CD4-positive, alpha-beta T cell (primary cell): ENCODE data around the gene SLC2A9. TPM values are rescaled to one million over a fixed set of nuclear protein-coding genes. Genes with fewer than 3 reads are reported as not detected.

Source experiments
- ATAC-seq: fragments of 200-7000 bp; cut with Tn5 transposase; one replicate; pipeline ENCODE4 v1.10.0; 2022; ENCODE audit warnings: mild to moderate bottlenecking; ENCODE audit not compliant: poor library complexity
- CTCF ChIA-PET: fragments of 350-600 bp; sonication (Branson Sonifier 250); formaldehyde crosslinking; loops from one replicate; lab custom pipeline; 2021; ENCODE audit warnings: antibody characterized with exemption, inconsistent platforms; lab: Charles Lee
- POLR2A ChIA-PET: fragments of 350-600 bp; sonication (Branson Sonifier 250); formaldehyde crosslinking; loops from one replicate; lab custom pipeline; 2021; ENCODE audit warnings: antibody characterized with exemption, inconsistent platforms; lab: Charles Lee
- DNase-seq, 14 experiments: peaks; one replicate each; pipeline ENCODE4 v3.0.0-alpha.2; 2013 to 2020; ENCODE audit warnings: mixed read lengths in 2 of 14
- H3K27ac ChIP-seq, 2 donors: one replicate each; pipeline versions ENCODE4 v1.5.1 to v1.7.0; 2013; ENCODE audit warnings: low read length in 2 of 2, low read depth in 1 of 2, mild to moderate bottlenecking in 1 of 2
- H3K27me3 ChIP-seq, 2 experiments: 1 replicate in 1 of 2; 2 replicates in 1 of 2; pipeline versions ENCODE4 v1.6.1 to v1.7.0; 2013; ENCODE audit warnings: low read length in 2 of 2, control low read depth in 1 of 2, mild to moderate bottlenecking in 1 of 2, moderate library complexity in 1 of 2; ENCODE audit not compliant: insufficient read depth in 2 of 2, control insufficient read depth in 1 of 2
- H3K36me3 ChIP-seq: one replicate; pipeline ENCODE4 v1.6.1; 2013; ENCODE audit warnings: low read length, control low read depth; ENCODE audit not compliant: insufficient read depth
- H3K4me1 ChIP-seq: one replicate; pipeline ENCODE4 v1.6.1; 2013; ENCODE audit warnings: low read length, control low read depth; ENCODE audit not compliant: insufficient read depth
- H3K4me3 ChIP-seq: one replicate; pipeline ENCODE4 v1.5.1; 2013; ENCODE audit warnings: mild to moderate bottlenecking, low read length, moderate library complexity
- H3K9me3 ChIP-seq, 2 experiments: 1 replicate in 1 of 2; 2 replicates in 1 of 2; pipeline versions ENCODE4 v1.6.1 to v1.7.0; 2013; ENCODE audit warnings: low read length in 2 of 2, mild to moderate bottlenecking in 2 of 2, control low read depth in 1 of 2, moderate library complexity in 1 of 2; ENCODE audit not compliant: control insufficient read depth in 1 of 2, insufficient read depth in 1 of 2
- H3K27ac Mint-ChIP-seq: one replicate; pipeline ENCODE4 v1.8.0; 2020; ENCODE audit warnings: mixed read lengths
- H3K27me3 Mint-ChIP-seq: one replicate; pipeline ENCODE4 v1.8.0; 2021; ENCODE audit warnings: mixed read lengths
- H3K36me3 Mint-ChIP-seq: one replicate; pipeline ENCODE4 v1.8.0; 2021; ENCODE audit warnings: low read depth, mixed read lengths
- H3K4me1 Mint-ChIP-seq: one replicate; pipeline ENCODE4 v1.8.0; 2021; ENCODE audit warnings: low read depth, mixed read lengths
- H3K4me3 Mint-ChIP-seq: one replicate; pipeline ENCODE4 v1.8.0; 2020; ENCODE audit warnings: mild to moderate bottlenecking, mixed read lengths
- H3K9me3 Mint-ChIP-seq: one replicate; pipeline ENCODE4 v1.8.0; 2020; ENCODE audit warnings: mixed read lengths
- intact Hi-C, 2 experiments: fragments of 100-400 bp; cut with DNase I in 1 of 2; cut with micrococcal nuclease in 1 of 2; formaldehyde crosslinking; loops; one replicate each; pipeline versions ENCODE4 v1.15.1 to v1.9.0; 2023 to 2025; cut with DNase I, micrococcal nuclease
- total RNA-seq, 174 experiments: library from RNA in 2 of 174; stranded (reverse) in 2 of 174; gene quantifications; one replicate each; pipeline ENCODE4 v1.2.3 and lab custom pipeline; 2021 to 2026
- TF ChIP-seq, protein P1 (sequence below): fragments of 200-600 bp; IDR thresholded peaks from one replicate; pipeline ENCODE4 v1.8.0; 2022; ENCODE audit warnings: antibody characterized with exemption, mild to moderate bottlenecking

The SLC2A9 gene
- total RNA-seq, 2 experiments from 2014 or later, result 2.2 to 3.6 TPM

DNA sequence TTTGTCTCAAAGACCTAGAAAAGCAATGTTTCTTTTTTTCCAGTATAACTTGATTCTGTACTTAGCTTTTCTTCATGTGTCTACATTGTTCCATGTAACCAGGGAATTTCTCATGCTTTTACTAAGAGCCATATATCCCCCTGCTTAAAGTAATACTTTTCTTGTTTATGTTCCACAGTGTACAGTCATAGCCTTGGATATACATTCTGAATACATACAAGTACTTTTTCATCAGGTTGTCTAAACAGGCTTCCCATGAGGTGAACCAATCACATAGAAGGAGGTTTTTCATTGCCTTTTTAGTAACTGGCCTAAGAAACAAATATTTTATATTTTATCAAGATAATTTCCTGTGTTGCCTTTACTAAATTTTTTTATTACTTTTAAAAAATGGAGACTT is 52.8 kb downstream of the SLC2A9 start:
- no peaks in the 10 kb centered on the region for H3K27me3 ChIP-seq
- TF ChIP-seq, protein P1, sequence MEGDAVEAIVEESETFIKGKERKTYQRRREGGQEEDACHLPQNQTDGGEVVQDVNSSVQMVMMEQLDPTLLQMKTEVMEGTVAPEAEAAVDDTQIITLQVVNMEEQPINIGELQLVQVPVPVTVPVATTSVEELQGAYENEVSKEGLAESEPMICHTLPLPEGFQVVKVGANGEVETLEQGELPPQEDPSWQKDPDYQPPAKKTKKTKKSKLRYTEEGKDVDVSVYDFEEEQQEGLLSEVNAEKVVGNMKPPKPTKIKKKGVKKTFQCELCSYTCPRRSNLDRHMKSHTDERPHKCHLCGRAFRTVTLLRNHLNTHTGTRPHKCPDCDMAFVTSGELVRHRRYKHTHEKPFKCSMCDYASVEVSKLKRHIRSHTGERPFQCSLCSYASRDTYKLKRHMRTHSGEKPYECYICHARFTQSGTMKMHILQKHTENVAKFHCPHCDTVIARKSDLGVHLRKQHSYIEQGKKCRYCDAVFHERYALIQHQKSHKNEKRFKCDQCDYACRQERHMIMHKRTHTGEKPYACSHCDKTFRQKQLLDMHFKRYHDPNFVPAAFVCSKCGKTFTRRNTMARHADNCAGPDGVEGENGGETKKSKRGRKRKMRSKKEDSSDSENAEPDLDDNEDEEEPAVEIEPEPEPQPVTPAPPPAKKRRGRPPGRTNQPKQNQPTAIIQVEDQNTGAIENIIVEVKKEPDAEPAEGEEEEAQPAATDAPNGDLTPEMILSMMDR, result no peak
- Mint-ChIP-seq H3K27me3 (no peaks in the 10 kb centered on the region), H3K4me3 (no peak overlapping the region), H3K27ac (no peak overlapping the region), H3K36me3 (peaks cover 6% of the 10 kb centered on the region), H3K4me1 (no peaks in the 10 kb centered on the region), H3K9me3 (peaks cover 3% of the 10 kb centered on the region)
- H3K4me1 ChIP-seq, result no peaks in the 10 kb centered on the region
- intact Hi-C loops, result no loop called here
- ChIA-PET CTCF (no interaction called here), POLR2A (no interaction called here)
- no peaks in the 10 kb centered on the region for H3K36me3 ChIP-seq
- DNase-seq, result no peak
- no peak for ATAC-seq
- no peak overlapping the region for H3K27ac ChIP-seq
- no peak overlapping the region for H3K4me3 ChIP-seq
- H3K9me3 ChIP-seq, result peaks cover 0 to 3% of the 10 kb centered on the region in 2 experiments

DNA sequence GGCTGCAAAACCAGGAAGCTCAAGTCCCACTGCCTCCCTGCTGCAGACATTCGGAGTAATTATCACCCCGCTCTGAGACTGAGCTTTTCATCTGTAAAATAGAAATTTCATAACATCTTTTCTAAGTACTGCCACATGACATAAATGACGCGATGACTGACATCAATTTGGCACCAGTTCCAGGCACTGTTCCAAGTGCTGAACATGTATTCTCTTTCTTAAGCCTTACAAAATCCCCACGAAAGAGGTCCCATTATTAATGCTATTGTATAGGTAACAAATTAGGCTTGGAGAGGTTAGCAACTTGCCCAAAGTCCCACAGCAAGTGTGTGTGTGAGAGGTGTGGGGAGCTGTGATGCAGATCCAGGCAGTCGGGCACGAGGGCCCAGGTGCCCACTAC is 56.4 kb downstream of the SLC2A9 start:
- Mint-ChIP-seq H3K4me3 (no peak overlapping the region), H3K4me1 (no peaks in the 10 kb centered on the region), H3K27me3 (no peaks in the 10 kb centered on the region), H3K9me3 (no peaks in the 10 kb centered on the region), H3K36me3 (peaks cover 8% of the 10 kb centered on the region), H3K27ac (no peak overlapping the region)
- Histone ChIP-seq H3K27me3 (no peaks in the 10 kb centered on the region), H3K36me3 (no peaks in the 10 kb centered on the region), H3K9me3 (peaks cover 0 to under 1% of the 10 kb centered on the region in 2 experiments), H3K27ac (no peak overlapping the region), H3K4me3 (no peak overlapping the region), H3K4me1 (no peaks in the 10 kb centered on the region)
- ChIA-PET POLR2A (no interaction called here), CTCF (no interaction called here)
- ATAC-seq (no peak), DNase-seq (no peak)
- TF ChIP-seq, protein P1, result no peak
- intact Hi-C loops, result no loop called here

- no peaks in the 10 kb centered on the region for H3K9me3 Mint-ChIP-seq
- intact Hi-C loops, result no loop called here
- H3K4me1 Mint-ChIP-seq, result no peaks in the 10 kb centered on the region
- CTCF ChIA-PET, result no interaction called here
- H3K4me3 Mint-ChIP-seq, result no peak overlapping the region
- no peaks in the 10 kb centered on the region for H3K27me3 Mint-ChIP-seq
- H3K36me3 Mint-ChIP-seq, result peaks cover 8% of the 10 kb centered on the region
- no peak for ATAC-seq
- no peaks in the 10 kb centered on the region for H3K36me3 ChIP-seq
- DNase-seq, result no peak
- H3K4me3 ChIP-seq, result no peak overlapping the region
- no peaks in the 10 kb centered on the region for H3K27me3 ChIP-seq
- H3K27ac ChIP-seq, result no peak overlapping the region
- H3K4me1 ChIP-seq, result no peaks in the 10 kb centered on the region
- TF ChIP-seq, protein P1, result no peak
- POLR2A ChIA-PET, result no interaction called here
- no peaks in the 10 kb centered on the region for H3K9me3 ChIP-seq
- no peak overlapping the region for H3K27ac Mint-ChIP-seq
Measured at GRCh38 chr4:9963328-9963727, 58.0 kb downstream of the SLC2A9 start.
